HG02588 (cell line): Measurements from ENCODE around the gene ATF4.

Experiments
- ATAC-seq: cut with Tn5 transposase; IDR thresholded peaks from one replicate; pipeline ENCODE4 v1.9.1; 2021; ENCODE audit warnings: mild to moderate bottlenecking, moderate library complexity; ENCODE audit not compliant: unreplicated experiment

ATF4 gene, protein sequence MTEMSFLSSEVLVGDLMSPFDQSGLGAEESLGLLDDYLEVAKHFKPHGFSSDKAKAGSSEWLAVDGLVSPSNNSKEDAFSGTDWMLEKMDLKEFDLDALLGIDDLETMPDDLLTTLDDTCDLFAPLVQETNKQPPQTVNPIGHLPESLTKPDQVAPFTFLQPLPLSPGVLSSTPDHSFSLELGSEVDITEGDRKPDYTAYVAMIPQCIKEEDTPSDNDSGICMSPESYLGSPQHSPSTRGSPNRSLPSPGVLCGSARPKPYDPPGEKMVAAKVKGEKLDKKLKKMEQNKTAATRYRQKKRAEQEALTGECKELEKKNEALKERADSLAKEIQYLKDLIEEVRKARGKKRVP

DNA sequence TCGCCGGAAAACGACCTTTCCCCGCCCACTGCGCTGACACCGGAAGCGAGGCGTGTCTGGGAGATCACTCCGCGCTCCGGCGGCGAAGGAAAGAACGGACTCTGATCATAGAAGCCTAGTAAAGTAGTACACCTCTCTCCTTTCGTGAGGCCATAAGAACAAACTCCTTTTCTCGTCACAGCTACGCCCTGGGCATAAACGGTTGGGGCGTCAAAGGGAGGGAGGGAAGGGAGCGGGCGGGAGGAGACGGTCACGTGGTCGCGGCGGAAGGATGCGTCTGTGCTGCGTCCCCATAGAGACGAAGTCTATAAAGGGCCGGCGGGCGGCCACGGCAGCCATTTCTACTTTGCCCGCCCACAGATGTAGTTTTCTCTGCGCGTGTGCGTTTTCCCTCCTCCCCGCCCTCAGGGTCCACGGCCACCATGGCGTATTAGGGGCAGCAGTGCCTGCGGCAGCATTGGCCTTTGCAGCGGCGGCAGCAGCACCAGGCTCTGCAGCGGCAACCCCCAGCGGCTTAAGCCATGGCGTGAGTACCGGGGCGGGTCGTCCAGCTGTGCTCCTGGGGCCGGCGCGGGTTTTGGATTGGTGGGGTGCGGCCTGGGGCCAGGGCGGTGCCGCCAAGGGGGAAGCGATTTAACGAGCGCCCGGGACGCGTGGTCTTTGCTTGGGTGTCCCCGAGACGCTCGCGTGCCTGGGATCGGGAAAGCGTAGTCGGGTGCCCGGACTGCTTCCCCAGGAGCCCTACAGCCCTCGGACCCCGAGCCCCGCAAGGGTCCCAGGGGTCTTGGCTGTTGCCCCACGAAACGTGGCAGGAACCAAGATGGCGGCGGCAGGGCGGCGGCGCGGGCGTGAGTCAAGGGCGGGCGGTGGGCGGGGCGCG, at the start of gene ATF4:
Gene ATF4, plus strand, starts transcription at position 337 of the 880 bp plus-strand sequence. CDS start 884 bp downstream, outside the sequence.
- ATAC-seq, result peak; percentile 35

DNA sequence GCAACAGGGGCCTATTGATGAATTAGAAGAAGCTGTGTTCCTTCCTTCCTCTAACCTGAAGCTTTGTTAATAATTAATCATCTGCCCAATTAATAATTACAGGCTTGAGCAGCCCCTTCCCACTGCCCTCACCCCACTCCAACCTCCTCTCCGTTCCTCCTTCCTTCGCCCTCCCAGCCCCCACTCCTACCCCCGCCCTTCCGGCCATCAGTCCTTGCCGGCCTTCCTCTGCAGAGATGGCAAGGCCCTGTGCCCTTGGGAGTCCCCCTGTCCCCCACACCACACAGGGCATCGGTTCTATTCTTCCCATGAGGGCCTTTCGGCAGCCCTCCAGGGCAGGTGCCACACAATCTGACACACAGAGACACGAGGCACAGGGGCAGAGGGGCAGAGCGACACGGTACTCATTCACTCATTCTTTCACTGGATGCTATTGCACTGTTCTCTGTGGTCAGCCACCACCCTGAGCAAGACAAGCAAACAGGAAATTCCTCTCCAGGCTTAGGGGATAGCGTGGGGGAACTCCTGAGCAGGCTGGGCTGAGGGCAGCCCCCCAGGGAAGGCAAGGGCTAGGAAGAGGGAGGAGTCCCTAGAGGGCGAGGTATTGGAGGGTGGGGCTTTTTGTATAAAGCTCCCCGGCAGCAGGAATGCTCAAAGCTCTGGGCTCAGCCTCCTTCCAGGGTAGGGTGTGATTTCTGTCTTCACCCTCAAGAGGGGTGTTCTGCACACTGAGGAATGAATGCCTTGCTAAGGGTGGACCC, 48.8 kb upstream of the ATF4 start:
- peak; percentile 47 for ATAC-seq

DNA sequence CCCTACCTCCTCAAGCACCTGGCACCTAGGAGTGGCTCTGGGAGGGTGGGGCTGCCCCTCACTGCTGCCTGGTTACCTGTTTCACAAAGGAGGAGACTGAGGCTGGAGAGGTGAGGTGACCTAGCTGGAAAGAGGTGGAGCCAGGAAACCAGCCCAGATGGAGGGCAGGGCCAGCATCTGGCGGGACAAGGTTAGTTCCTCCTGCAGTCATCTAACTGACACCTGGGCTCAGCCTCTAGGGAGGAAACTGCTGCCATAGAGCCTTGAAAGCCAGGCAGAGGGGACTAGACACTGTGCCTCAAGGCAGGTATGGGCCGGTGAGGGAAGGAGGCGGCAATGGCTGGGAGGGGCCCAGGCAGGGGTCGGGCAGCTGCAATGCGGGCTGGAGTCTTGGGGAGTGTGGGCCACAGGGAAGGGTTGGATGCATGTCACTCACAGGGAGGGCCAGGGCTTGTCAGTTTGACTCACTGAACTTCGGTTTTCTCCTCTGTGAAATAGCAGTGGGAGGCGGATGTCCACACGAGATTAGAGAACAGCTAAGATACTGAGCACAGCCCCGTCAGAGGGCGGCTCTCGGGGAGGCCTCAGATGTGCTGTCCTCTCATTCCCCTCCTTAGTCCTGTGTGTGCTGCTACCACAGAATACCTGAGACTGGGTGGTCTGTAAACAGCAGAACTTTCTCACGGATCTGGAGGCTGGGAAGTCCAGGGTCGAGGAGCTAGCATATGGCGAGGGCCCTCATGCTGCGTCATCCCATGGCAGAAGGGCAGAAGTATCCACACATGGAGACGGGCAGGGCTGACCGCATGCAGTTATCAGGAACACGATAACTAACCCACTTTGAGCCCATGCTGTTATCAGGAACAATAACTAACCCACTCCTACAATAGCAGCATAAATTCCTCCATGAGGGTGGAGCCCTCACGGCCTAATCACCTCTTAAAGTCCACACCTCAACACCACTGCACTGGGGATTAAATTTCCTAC, 47.5 kb upstream of the ATF4 start:
- no peak for ATAC-seq

DNA sequence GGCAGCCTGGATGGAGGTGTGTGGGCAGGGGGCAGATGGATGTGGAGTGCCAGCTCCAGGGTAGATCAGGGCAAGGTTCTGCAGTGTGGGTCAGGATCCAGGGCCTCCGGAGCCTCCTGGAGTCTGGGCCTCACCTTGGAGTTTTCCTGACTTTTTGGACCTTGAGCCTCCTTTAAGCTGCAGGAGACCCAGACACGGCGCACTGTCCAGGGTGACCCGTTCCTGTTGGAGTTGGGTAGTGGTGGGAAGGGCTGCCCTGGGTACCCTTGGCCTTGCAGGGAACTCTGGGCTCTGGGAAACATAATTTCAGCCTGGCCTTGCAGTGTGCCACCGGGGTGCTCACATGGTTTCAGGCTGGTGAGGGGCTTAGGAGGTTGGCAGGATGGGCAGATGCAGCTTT, 46.5 kb upstream of the ATF4 start:
- ATAC-seq, result no peak

DNA sequence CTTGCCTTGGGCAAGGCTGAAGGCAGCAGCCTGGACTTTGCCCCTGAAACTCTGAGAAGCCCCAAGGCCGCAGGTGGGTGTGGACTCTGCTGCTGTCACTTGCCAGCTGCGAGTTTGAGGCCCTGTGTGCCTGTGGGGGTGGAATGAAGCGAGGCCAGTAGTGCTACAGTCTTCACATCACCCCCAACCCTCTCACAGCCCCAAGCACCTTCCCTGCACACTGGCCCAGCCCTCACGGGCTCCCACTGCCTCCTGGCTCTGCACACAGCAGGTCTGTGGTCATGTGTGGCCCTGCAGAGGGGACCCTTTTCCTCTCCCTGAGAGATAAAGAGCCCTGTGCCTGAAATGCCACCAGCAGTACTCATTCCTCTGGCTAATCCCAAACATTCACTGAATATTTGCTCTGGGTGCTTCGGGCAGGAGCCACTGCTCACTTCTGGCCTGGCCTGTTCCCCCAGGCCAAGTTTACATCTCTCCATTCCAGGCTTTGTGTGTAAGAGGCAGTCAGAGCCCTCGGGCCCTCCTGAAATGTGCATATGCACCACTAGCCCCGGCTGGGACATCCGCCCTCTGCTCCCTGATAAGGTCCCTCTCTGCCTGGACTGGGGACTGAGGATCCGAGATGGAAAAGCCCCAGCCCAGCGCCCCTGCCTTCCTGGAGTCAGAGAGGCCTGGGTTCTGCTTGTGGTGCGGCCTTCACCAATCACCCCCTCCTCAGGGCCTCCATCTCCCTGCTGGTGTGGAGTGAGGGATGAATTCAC, 45.8 kb upstream of the ATF4 start:
- ATAC-seq, result no peak

DNA sequence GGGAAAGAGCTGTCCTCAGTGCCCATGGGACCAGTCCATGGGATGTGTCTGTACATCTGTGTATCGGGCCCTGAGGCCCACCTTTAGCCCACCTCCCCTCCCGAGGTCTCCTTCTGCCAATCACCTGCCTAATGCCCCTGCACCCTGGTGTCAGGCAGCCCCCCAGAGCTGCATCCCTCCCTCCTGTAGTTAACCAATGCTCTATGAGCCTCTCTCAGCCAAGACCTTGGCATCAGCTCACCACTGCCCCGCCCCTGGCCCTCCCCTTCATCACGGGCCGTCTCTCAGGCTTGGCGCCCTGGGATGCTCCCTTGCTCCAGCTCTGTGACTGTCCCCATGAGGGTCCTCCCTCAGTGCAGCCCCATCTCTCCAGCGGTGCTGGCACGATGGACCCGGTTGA, 45.0 kb upstream of the ATF4 start:
- no peak for ATAC-seq

DNA sequence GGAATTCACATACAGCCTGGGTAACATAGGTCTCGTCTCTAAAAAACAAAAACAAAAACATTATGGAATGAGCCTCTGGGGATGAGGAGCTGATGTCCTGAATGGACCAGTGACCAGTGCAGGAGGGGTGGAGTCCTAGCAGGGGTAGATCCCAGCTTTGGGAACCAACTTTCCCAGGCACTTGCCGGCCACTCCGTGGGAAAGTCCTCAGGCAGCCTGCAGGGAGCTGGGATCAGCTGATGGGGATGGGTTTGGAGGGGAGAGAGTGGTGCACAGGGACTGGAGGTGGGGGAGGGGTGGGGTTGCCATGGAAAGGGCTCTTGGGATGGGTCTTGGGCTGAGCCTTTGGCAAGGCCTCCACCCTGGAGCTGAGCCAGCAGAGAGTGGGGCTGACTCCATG, 44.5 kb upstream of the ATF4 start:
- no peak for ATAC-seq

DNA sequence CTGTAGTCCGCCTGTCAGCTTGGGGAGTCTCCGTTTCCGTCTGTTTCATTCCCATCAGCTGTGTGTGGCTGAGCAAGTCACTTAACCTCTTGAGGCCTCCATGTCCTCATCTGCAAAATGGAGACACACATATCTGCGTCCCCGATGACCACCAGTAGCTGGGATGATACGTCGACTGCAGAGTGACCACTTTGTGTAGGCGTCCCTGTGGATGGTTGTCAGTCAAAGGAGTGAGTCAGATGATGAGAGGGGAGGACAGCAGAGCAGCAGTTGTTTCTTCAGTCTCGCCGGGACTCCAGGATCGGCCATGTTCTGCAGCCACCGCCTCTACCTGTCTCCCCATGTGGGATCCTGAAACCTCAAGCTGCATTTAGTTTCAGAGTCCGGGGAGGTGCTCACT, 43.7 kb upstream of the ATF4 start:
- ATAC-seq, result no peak

DNA sequence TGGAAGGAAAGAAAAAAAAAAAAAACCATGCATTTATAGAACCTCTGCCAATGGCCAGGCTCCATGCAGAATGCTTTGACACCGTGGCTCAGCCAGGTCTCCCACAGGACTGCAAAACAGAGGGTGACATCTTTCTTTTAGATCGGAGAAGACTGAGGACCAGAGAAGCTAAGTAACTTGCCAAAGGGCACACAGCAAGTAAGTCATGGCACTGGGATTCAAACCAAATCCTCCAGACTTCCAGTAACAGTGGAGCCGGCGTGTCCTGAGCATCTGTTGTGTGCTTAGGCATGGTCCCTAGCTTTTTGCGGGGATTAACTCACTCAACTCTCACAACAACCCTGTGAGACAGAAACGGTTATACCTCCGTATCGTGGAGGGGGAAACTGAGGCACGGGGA, 42.8 kb upstream of the ATF4 start:
- ATAC-seq, result no peak

DNA sequence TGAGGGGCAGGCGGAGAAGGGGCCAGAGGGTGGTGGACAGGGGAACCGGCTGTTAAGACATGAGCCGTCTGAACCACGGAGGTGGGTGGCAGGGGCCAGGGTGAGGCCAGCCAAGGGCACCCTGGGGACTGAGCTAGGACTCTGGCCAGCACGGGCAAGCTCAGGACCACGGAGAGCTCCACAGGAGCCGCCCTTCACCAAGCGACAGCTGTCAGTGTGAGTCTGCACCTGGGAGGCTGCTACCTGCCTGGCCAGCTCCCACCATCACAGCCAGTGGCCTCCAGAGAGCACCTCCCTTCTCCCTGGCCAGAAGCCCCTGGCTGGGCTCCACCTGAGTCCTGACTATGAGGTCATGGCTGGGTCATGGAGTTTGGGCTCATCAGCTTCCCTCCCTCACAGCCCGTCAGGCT, 41.9 kb upstream of the ATF4 start:
- ATAC-seq, result no peak

DNA sequence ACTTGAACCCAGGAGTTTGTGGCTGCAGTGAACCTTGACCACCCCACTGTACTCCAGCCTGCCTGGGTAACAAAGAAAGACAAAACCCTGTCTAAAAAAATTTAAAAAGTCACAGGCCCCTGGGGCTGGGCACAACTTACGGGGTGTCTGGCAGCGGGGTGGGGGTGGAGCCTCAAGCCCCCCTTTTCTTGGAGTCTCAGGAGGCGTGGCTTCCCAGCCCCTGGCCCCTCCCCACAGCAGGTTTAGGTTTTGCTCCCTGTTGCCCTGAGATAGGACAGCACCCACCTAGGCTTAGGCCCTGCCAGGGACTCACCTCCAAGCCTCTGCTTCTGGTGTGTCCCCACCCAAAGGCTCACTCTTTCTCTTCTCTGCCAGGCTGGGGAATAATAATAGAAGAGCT, 41.1 kb upstream of the ATF4 start:
- no peak for ATAC-seq

DNA sequence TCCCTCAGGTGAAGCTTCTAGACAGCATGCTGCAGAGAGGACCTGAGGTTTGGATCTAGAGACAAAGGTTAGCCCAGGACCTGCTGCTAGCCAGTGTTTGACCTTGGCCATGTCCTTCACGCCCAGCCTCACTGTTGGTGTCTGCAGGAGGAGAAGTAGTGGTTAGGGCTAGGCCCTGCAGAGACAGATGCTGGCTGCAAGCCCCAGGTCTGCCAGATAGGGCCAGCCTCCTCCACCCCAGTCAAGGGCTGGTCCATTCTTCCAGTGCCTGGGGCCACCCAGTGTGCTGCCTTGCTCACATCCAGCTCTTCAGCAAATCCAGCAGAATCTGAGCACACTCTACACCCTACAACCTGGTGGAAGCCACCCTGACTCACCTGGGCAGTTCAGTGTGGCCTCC, 39.8 kb upstream of the ATF4 start:
- ATAC-seq, result no peak

DNA sequence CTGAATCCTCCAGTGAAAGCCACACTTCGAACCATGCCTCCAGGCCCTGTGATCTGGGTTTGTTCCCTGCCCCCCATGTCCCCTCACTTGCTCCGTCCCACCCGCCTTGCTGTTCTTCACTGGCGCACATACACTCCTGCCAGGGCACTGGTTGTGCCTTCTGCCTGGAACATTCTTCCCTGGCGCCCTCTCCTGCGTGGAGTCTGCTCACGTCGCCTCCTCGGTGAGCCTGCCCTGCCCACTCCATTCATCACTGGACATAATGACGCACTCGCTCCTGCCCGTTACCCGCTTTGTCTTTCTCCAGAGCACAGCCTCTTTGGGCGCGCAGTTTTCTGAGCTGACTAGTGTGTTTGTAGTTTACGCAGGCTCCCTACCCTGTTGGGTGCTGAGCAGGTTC, 39.3 kb upstream of the ATF4 start:
- no peak for ATAC-seq

DNA sequence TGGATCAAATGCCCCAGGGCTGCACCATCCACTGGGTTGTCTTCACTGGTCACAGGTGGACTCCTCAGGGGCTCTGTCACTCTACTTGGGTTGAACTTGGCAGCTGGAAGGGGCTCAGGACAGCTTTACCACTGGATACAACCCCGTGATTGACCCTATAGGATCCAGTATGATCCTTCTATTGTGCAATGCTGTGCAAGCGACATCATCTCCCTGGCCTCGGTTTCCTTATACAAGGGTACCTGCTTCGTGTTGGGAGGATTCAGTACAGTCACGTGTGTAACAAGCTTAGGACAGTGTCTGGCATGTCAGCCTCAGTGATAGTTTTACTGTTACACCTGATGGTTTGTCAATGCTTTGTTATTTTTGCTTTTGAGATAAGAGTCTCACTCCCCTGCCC, 38.8 kb upstream of the ATF4 start:
- no peak for ATAC-seq

DNA sequence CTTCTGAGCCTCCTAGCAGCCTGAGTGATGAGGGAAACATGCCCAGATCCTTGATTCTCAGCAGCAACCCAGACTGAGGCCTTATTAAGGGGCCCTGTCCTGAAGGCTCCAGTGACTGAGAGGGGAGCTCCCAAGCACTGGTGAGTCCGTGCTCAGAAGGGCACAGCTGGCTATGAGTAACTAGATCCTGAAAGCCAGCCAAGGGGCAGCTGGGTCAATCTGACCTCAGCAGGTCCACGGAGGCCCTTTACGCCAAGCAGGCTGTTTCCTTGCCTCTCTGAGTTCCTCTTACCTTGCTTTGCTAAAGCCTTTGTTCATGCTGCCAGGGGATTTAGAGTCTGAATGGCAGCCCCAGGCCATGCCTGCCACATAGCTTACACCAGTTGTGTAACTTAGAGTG, 37.6 kb upstream of the ATF4 start:
- ATAC-seq, result no peak

DNA sequence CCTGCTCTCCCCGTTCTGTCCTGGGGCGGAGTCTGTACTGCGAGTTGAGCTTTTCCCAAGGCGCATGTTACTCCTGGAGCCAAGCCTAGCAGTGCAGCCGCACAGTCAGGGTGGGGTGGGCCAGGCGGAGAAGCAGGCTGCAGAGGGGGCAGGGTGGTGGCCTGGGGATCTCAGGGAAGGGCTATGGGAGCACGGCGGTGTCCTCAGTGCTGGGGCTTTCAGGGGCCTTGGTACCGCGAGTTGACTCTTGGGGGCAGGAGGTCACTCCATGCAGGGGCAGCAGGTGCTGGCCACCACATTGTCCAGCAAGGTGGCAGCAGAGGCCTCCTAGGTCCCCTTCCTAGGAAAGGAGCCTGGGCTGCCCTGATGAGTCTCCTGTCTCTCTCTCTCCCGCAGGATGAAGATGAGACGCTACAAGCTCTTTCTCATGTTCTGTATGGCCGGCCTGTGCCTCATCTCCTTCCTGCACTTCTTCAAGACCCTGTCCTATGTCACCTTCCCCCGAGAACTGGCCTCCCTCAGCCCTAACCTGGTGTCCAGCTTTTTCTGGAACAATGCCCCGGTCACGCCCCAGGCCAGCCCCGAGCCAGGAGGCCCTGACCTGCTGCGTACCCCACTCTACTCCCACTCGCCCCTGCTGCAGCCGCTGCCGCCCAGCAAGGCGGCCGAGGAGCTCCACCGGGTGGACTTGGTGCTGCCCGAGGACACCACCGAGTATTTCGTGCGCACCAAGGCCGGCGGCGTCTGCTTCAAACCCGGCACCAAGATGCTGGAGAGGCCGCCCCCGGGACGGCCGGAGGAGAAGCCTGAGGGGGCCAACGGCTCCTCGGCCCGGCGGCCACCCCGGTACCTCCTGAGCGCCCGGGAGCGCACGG, 33.2 kb upstream of the ATF4 start:
- ATAC-seq, result no peak

DNA sequence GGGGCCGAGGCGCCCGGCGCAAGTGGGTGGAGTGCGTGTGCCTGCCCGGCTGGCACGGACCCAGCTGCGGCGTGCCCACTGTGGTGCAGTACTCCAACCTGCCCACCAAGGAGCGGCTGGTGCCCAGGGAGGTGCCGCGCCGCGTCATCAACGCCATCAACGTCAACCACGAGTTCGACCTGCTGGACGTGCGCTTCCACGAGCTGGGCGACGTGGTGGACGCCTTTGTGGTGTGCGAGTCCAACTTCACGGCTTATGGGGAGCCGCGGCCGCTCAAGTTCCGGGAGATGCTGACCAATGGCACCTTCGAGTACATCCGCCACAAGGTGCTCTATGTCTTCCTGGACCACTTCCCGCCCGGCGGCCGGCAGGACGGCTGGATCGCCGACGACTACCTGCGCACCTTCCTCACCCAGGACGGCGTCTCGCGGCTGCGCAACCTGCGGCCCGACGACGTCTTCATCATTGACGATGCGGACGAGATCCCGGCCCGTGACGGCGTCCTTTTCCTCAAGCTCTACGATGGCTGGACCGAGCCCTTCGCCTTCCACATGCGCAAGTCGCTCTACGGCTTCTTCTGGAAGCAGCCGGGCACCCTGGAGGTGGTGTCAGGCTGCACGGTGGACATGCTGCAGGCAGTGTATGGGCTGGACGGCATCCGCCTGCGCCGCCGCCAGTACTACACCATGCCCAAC, 32.4 kb upstream of the ATF4 start:
- ATAC-seq, result no peak

DNA sequence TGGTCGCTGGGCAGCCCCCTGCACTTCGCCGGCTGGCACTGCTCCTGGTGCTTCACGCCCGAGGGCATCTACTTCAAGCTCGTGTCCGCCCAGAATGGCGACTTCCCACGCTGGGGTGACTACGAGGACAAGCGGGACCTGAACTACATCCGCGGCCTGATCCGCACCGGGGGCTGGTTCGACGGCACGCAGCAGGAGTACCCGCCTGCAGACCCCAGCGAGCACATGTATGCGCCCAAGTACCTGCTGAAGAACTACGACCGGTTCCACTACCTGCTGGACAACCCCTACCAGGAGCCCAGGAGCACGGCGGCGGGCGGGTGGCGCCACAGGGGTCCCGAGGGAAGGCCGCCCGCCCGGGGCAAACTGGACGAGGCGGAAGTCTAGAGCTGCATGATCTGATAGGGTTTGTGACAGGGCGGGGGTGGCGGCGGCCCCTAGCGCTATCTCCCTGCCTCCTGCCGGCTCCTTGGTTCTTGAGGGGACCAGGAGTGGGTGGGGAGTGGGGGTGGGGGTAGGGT, 31.7 kb upstream of the ATF4 start:
- ATAC-seq, result no peak
